Neutrophil (primary cell): Measurements from ENCODE around the gene TACC2.
"Not testable (repeated sequence)": the region's sequence is repeated elsewhere in the genome, so short reads cannot be mapped to it uniquely, and the experiment has no call there.

Experiments used
- H3K27ac ChIP-seq: fragments of 200-600 bp; sonication (generic); 2 replicates; pipeline ENCODE4 v1.5.1; 2016; ENCODE audit warnings: mild to moderate bottlenecking, moderate library complexity
- H3K27me3 ChIP-seq: fragments of 200-600 bp; sonication (generic); 2 replicates; pipeline ENCODE4 v1.6.0; 2016; ENCODE audit warnings: mild to moderate bottlenecking
- H3K36me3 ChIP-seq: fragments of 200-600 bp; sonication (generic); 2 replicates; pipeline ENCODE4 v1.5.1; 2017
- H3K4me1 ChIP-seq, 2 experiments: fragments of 200-600 bp in 1 of 2; sonication (generic) in 1 of 2; 1 replicate in 1 of 2; 2 replicates in 1 of 2; pipeline versions ENCODE4 v1.5.1 to v1.6.1; 2013 to 2016; ENCODE audit warnings: low read depth in 1 of 2, low read length in 1 of 2, mild to moderate bottlenecking in 1 of 2, moderate library complexity in 1 of 2; ENCODE audit not compliant: control insufficient read depth in 1 of 2, insufficient read depth in 1 of 2
- H3K4me3 ChIP-seq, 2 experiments: fragments of 200-600 bp in 1 of 2; sonication (generic) in 1 of 2; 1 replicate in 1 of 2; 2 replicates in 1 of 2; pipeline ENCODE4 v1.5.1; 2013 to 2016; ENCODE audit warnings: low read depth in 1 of 2, low read length in 1 of 2, mild to moderate bottlenecking in 1 of 2, moderate library complexity in 1 of 2
- H3K9me3 ChIP-seq: fragments of 200-600 bp; sonication (generic); 2 replicates; pipeline ENCODE4 v1.5.1; 2016
- CTCF ChIP-seq: fragments of 200-600 bp; sonication (generic); IDR thresholded peaks from 2 replicates; pipeline ENCODE4 v1.5.1; 2016; ENCODE audit warnings: antibody characterized with exemption

TACC2 gene

GRCh38 chr10:122021828-122022227, 32.9 kb downstream of the TACC2 start:
- H3K27ac ChIP-seq = no peak overlapping the region
- no peaks in the 10 kb centered on the region for H3K9me3 ChIP-seq
- no peak for TF ChIP-seq CTCF
- no peaks in the 10 kb centered on the region for H3K4me1 ChIP-seq
- no peak overlapping the region for H3K4me3 ChIP-seq
- H3K36me3 ChIP-seq = no peaks in the 10 kb centered on the region
- peaks cover 38% of the 10 kb centered on the region for H3K27me3 ChIP-seq

DNA sequence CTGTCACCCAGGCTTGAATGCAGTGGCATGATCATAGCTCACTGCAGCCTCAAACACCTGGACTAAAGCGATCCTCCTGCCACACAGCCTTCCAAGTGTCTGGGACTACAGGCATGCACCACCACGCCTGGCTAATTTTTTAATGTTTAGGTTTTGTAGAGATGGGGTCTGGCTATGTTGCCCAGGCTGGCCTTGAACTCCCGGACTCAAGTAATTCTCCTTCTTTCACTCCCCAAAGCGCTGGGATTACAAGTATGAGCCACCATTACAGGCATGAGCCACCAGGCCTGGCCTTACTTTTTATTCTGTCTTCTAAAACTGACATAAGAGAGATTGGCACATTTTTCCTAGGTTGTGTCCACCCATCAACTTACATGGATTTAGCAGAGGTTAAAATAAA, 33.3 kb downstream of the TACC2 start:
- Histone ChIP-seq H3K36me3 (no peaks in the 10 kb centered on the region), H3K9me3 (no peaks in the 10 kb centered on the region), H3K27ac (no peak overlapping the region), H3K4me3 (no peak overlapping the region), H3K27me3 (peaks cover 38% of the 10 kb centered on the region), H3K4me1 (no peaks in the 10 kb centered on the region)
- no peak for TF ChIP-seq CTCF

GRCh38 chr10:122023257-122023656, 34.3 kb downstream of the TACC2 start:
- H3K27ac ChIP-seq, H3K4me1 ChIP-seq, H3K36me3 ChIP-seq, H3K9me3 ChIP-seq, H3K4me3 ChIP-seq: not testable (repeated sequence)
- peaks cover 33% of the 10 kb centered on the region for H3K27me3 ChIP-seq

DNA sequence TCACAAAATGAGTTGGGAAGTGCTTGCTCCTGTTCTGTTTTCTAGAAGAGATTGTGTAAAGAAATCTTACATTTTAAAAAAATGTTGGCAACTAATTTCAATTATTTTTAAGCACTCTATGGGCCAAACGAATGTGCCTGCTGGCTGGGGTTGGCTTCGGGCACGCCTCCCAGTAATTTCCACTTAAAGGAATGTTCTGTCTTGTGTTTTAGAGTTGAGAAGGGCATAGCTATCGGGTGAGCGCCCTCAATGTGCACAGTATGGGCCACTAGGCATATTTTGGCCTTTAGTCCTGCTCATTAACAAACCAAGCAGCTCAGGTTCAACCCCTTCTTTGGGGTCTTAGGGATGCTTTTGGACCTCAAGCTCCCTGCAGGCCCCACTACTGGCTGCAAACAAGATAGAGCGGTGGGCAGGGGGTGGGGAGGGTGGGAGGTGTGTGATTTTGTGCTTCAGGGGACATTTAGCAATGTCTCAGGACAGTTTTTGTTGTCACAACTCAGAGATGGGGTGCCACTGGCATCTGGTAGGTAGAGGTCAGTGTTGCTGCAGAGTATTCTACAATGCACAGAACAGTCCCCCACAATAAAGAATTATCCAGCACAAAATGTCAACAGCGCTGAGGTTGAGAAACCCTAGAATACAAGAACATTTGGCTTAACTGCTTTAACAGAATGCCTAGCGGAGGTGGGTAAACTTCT, 40.7 kb downstream of the TACC2 start:
- Histone ChIP-seq H3K9me3 (no peaks in the 10 kb centered on the region), H3K36me3 (no peaks in the 10 kb centered on the region), H3K27me3 (no peaks in the 10 kb centered on the region), H3K27ac (no peak overlapping the region), H3K4me1 (no peaks in the 10 kb centered on the region), H3K4me3 (no peak overlapping the region)
- TF ChIP-seq CTCF = no peak

GRCh38 chr10:122030200-122030552, 41.2 kb downstream of the TACC2 start:
- H3K27ac ChIP-seq = no peak overlapping the region
- H3K27me3 ChIP-seq = no peaks in the 10 kb centered on the region
- H3K36me3 ChIP-seq = no peaks in the 10 kb centered on the region
- no peaks in the 10 kb centered on the region for H3K9me3 ChIP-seq
- no peak overlapping the region for H3K4me3 ChIP-seq
- TF ChIP-seq CTCF = no peak
- no peaks in the 10 kb centered on the region for H3K4me1 ChIP-seq

DNA sequence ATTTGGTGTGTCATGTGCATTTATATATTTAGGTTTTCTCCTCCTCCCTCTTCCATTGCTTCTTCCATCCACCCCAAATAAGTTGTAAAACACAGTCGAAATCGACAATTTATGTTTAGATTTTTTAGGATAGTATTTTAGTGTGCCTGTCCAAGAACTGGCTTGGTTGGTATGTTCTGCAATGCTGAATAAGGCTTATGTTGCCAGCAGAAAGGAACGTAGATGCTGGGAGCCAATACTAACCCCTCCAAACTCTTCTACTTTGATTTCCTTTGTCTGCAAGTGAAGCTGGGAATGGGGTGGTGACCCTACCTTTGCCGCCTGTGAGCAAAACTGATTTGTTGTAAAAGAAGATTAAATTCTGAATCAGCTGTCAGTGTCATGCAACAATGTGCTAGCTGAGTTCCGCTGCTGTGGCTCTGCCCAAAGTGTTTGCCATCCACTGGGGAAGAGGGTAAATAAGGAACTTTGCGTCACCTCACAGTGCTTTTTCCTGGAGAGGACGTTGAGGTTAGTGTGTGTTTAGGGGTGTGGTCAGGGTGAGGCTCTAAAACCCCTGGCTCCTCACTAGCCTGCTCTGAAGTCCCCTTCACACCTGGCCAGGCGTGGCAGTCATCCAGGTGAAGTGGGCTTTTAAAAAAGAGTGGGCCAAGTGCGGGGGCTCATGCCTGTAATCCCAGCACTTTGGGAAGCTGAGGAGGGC, 44.4 kb downstream of the TACC2 start:
- no peaks in the 10 kb centered on the region for H3K36me3 ChIP-seq
- TF ChIP-seq CTCF = no peak
- H3K9me3 ChIP-seq = no peaks in the 10 kb centered on the region
- no peaks in the 10 kb centered on the region for H3K4me1 ChIP-seq
- H3K27me3 ChIP-seq = no peaks in the 10 kb centered on the region
- H3K27ac ChIP-seq = no peak overlapping the region
- H3K4me3 ChIP-seq = no peak overlapping the region
